Body of pancreas (tissue), 4 donors: ENCODE data around the gene SYPL1. TPM values are rescaled to one million over a fixed set of nuclear protein-coding genes. Genes with fewer than 3 reads are reported as not detected.

Experiments used
- ATAC-seq: fragments of 150-250 bp; one replicate; pipeline ENCODE4 v1.9.1; 2016
- DNase-seq, 4 donors: peaks; one replicate each; pipeline ENCODE4 v3.0.0-alpha.2; 2019
- H3K27ac ChIP-seq, 4 donors: fragments of 200-600 bp; sonication (generic); 1 replicate in 3 of 4; 2 replicates in 1 of 4; pipeline versions ENCODE4 v1.5.1 to v1.6.1; 2016 to 2019; ENCODE audit warnings: mild to moderate bottlenecking in 1 of 4, mixed read lengths in 1 of 4, moderate library complexity in 1 of 4
- H3K27me3 ChIP-seq, 2 donors: fragments of 200-600 bp; sonication (generic); one replicate each; pipeline ENCODE4 v1.6.0; 2016; ENCODE audit warnings: mild to moderate bottlenecking in 1 of 2
- H3K36me3 ChIP-seq, 2 donors: fragments of 200-600 bp; sonication (generic); replicated peaks in 1 of 2; 2 replicates each; pipeline ENCODE4 v1.5.1; 2016; ENCODE audit warnings: low read depth in 2 of 2; ENCODE audit not compliant: insufficient read depth in 1 of 2
- H3K4me1 ChIP-seq: fragments of 200-600 bp; sonication (generic); one replicate; pipeline ENCODE4 v1.6.0; 2016
- H3K4me3 ChIP-seq, 2 donors: fragments of 200-600 bp; sonication (generic); 1 replicate in 1 of 2; 2 replicates in 1 of 2; pipeline ENCODE4 v1.5.1; 2016 to 2019
- H3K9me3 ChIP-seq, 3 donors: fragments of 200-600 bp; sonication (generic); 1 replicate in 2 of 3; 2 replicates in 1 of 3; pipeline ENCODE4 v1.5.1; 2016
- CTCF ChIP-seq, 7 experiments: fragments of 450-650 bp in 4 of 7; fragments of 200-600 bp in 3 of 7; sonication (generic) in 3 of 7; IDR thresholded peaks; one replicate each; pipeline ENCODE4 v1.5.1; 2016 to 2019; ENCODE audit warnings: antibody characterized with exemption in 7 of 7
- POLR2A ChIP-seq, 3 donors: fragments of 450-650 bp; IDR thresholded peaks; one replicate each; pipeline ENCODE4 v1.6.1; 2016; ENCODE audit warnings: antibody characterized with exemption in 3 of 3, mild to moderate bottlenecking in 2 of 3
- WGBS, 2 donors: methylation state at CpG; one replicate each; pipeline ENCODE4 v1.1.5; 2017; 5-methylcytosine and 5-hydroxymethylcytosine counted together
- intact Hi-C: fragments of 100-400 bp; cut with DNase I; formaldehyde crosslinking; loops from one replicate; pipeline ENCODE4 v1.15.1; 2023
- total RNA-seq, 2 donors: library from RNA; depleted of rRNA; stranded (reverse); fragments of >200 nt; gene quantifications; one replicate each; pipeline ENCODE4 v1.1.0, GENCODE V29; 2016

Gene SYPL1
- total RNA-seq, 2 donors from 2014 or later: 35.6 to 44.1 TPM

DNA sequence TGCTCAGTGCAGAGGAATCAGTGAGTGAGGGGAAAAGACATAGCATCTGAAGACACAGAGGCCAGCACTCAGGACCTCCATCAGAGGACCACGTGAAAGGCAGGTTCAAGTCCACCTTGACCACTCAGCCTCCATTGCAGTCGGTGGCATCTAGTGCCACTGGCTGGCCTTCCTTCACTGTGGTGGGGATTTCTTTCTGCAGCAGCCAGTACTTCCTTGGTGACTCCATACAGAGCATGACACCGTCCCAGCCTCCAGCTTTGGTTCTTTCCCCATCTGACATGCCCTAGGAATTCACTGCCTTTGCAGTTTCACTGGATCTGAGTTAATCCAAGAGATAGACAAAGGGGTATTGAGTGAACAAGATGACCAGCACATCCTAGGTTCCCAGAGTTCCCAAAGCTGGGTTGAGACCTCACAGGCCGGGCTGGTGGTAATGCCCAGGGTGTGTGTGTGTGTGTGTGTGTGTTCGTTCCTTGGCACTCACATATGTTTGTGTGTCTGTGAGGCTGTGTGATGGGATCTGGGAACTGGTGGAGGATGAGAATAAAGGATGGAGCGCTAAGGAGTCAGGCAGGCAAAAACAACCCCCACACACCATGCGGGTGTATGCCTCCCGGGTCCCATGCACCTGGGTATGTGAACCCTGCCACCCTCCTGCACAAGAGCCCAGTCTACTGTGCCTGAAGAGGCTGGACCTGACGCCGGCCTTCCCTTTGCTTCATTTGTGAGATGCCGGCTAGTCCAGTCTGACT, 57.8 kb downstream of the SYPL1 start:
- intact Hi-C loops: no loop called here
- whole genome bisulfite sequencing, 2 donors: 81 to 85% methylated on average over 11 of the region's 11 CpGs

GRCh38 chr7:106053109-106053508, 59.0 kb downstream of the SYPL1 start:
- H3K27me3 ChIP-seq: no peaks in the 10 kb centered on the region
- H3K27ac ChIP-seq: no peak overlapping the region
- H3K36me3 ChIP-seq: no peaks in the 10 kb centered on the region
- TF ChIP-seq CTCF (IDR thresholded peaks at IDR 0.05) (no peak), POLR2A (IDR thresholded peaks at IDR 0.05) (no peak)
- ATAC-seq (no peak), DNase-seq (no peak)
- H3K4me1 ChIP-seq: peaks cover 14% of the 10 kb centered on the region
- intact Hi-C loops: no loop called here
- no peak overlapping the region for H3K4me3 ChIP-seq
- 67 to 80% methylated on average over 3 to 5 of the region's 5 CpGs for WGBS, 2 donors
- H3K9me3 ChIP-seq: no peaks in the 10 kb centered on the region

More for the DNA sequence above, 57.8 kb downstream of the SYPL1 start:
- Histone ChIP-seq H3K27ac (no peak overlapping the region), H3K4me3 (no peak overlapping the region), H3K9me3 (no peaks in the 10 kb centered on the region), H3K4me1 (peaks cover 22% of the 10 kb centered on the region), H3K36me3 (no peaks in the 10 kb centered on the region), H3K27me3 (no peaks in the 10 kb centered on the region)
- ATAC-seq (no peak), DNase-seq (no peak)
- TF ChIP-seq CTCF (IDR thresholded peaks at IDR 0.05) (no peak), POLR2A (IDR thresholded peaks at IDR 0.05) (no peak)

- no peaks in the 10 kb centered on the region for H3K27me3 ChIP-seq
- H3K4me3 ChIP-seq: no peak overlapping the region
- intact Hi-C loops: no loop called here
- H3K36me3 ChIP-seq: no peaks in the 10 kb centered on the region
- no peaks in the 10 kb centered on the region for H3K9me3 ChIP-seq
- WGBS, 2 donors: 62 to 63% methylated on average over 2 of the region's 2 CpGs
- H3K4me1 ChIP-seq: peaks cover 15% of the 10 kb centered on the region
- ATAC-seq (no peak), DNase-seq (no peak)
- no peak for TF ChIP-seq CTCF (IDR thresholded peaks at IDR 0.05)
- TF ChIP-seq POLR2A (IDR thresholded peaks at IDR 0.05): no peak
- H3K27ac ChIP-seq: no peak overlapping the region
These were observed 59.4 kb downstream of the SYPL1 start for GRCh38 chr7:106052681-106053080.

GRCh38 chr7:106050746-106051117, 61.4 kb downstream of the SYPL1 start:
- DNase-seq: no peak
- WGBS, 2 donors: 73 to 75% methylated on average over 5 of the region's 5 CpGs
- ATAC-seq: no peak
- no peaks in the 10 kb centered on the region for H3K9me3 ChIP-seq
- intact Hi-C loops: no loop called here
- no peaks in the 10 kb centered on the region for H3K27me3 ChIP-seq
- TF ChIP-seq CTCF (IDR thresholded peaks at IDR 0.05): no peak
- no peak for TF ChIP-seq POLR2A (IDR thresholded peaks at IDR 0.05)
- H3K4me1 ChIP-seq: peaks cover 7% of the 10 kb centered on the region
- no peak overlapping the region for H3K4me3 ChIP-seq
- H3K27ac ChIP-seq: no peak overlapping the region
- no peaks in the 10 kb centered on the region for H3K36me3 ChIP-seq
